Mesodermal cell (in vitro differentiated cells): ENCODE data around the gene PLEKHO1.
"Not testable (repeated sequence)": the region's sequence is repeated elsewhere in the genome, so short reads cannot be mapped to it uniquely, and the experiment has no call there.

Experiments used
- H3K27ac ChIP-seq: 2 replicates; pipeline ENCODE4 v1.7.0; 2013; ENCODE audit warnings: mild to moderate bottlenecking, low read depth, low read length, moderate library complexity; ENCODE audit not compliant: severe bottlenecking
- H3K36me3 ChIP-seq: 2 replicates; pipeline ENCODE4 v1.7.1; 2013; ENCODE audit warnings: mild to moderate bottlenecking, low read length, moderate library complexity; ENCODE audit not compliant: control insufficient read depth, insufficient read depth
- H3K4me1 ChIP-seq: one replicate; pipeline ENCODE4 v1.7.1; 2013; ENCODE audit warnings: mild to moderate bottlenecking, low read length; ENCODE audit not compliant: insufficient read depth, control insufficient read depth, poor library complexity, severe bottlenecking
- H3K4me3 ChIP-seq: 2 replicates; pipeline ENCODE4 v1.7.0; 2013; ENCODE audit warnings: low read length, control low read depth, mild to moderate bottlenecking; ENCODE audit not compliant: insufficient read depth, poor library complexity, severe bottlenecking; ENCODE audit errors: extremely low read depth
- H3K9me3 ChIP-seq: 2 replicates; pipeline ENCODE4 v1.7.1; 2013; ENCODE audit warnings: mild to moderate bottlenecking, low read length, moderate library complexity; ENCODE audit not compliant: control insufficient read depth
- WGBS, 2 experiments: methylation state at CpG; one replicate each; pipeline ENCODE4 v1.1.5; 2013; ENCODE audit warnings: missing lambda C conversion rate in 2 of 2; ENCODE audit not compliant: insufficient coverage in 2 of 2; 5-methylcytosine and 5-hydroxymethylcytosine counted together

The PLEKHO1 gene

GRCh38 chr1:150173141-150173585, 23.4 kb downstream of the PLEKHO1 start:
- Histone ChIP-seq H3K9me3 (no peaks in the 10 kb centered on the region), H3K4me1 (peaks cover 12% of the 10 kb centered on the region), H3K27ac (peak overlapping the region; percentile 48), H3K4me3 (no peak overlapping the region), H3K36me3 (no peaks in the 10 kb centered on the region)
- WGBS, 2 experiments: 63 to 66% methylated on average over 6 to 7 of the region's 7 CpGs

- H3K4me1 ChIP-seq: peaks cover 12% of the 10 kb centered on the region
- H3K36me3 ChIP-seq: no peaks in the 10 kb centered on the region
- WGBS, 2 experiments: 83% methylated on average over 1 of the region's 3 CpGs; no CpG with 5 or more reads in 1 of the 2 experiments
- H3K9me3 ChIP-seq: no peaks in the 10 kb centered on the region
- no peak overlapping the region for H3K4me3 ChIP-seq
- H3K27ac ChIP-seq: no peak overlapping the region
Observed at GRCh38 chr1:150176593-150176992, 26.9 kb downstream of the PLEKHO1 start.

- H3K27ac ChIP-seq: no peak overlapping the region
- no peaks in the 10 kb centered on the region for H3K36me3 ChIP-seq
- H3K4me3 ChIP-seq: no peak overlapping the region
Observed at GRCh38 chr1:150178548-150178947, 28.8 kb downstream of the PLEKHO1 start.

GRCh38 chr1:150179867-150180266, 30.2 kb downstream of the PLEKHO1 start:
- no peaks in the 10 kb centered on the region for H3K4me1 ChIP-seq
- H3K4me3 ChIP-seq: no peak overlapping the region
- WGBS, 2 experiments: 93 to 95% methylated on average over 7 of the region's 7 CpGs
- H3K9me3 ChIP-seq: no peaks in the 10 kb centered on the region
- H3K36me3 ChIP-seq: no peaks in the 10 kb centered on the region
- no peak overlapping the region for H3K27ac ChIP-seq

More at GRCh38 chr1:150178548-150178947, 28.8 kb downstream of the PLEKHO1 start:
- peaks cover 3% of the 10 kb centered on the region for H3K4me1 ChIP-seq
- H3K9me3 ChIP-seq: no peaks in the 10 kb centered on the region

- 64 to 81% methylated on average over 4 to 5 of the region's 5 CpGs for WGBS, 2 experiments
- no peaks in the 10 kb centered on the region for H3K4me1 ChIP-seq
- no peak overlapping the region for H3K27ac ChIP-seq
- H3K36me3 ChIP-seq: no peaks in the 10 kb centered on the region
- no peaks in the 10 kb centered on the region for H3K9me3 ChIP-seq
- H3K4me3 ChIP-seq: no peak overlapping the region
Observed at GRCh38 chr1:150180474-150180873, 30.8 kb downstream of the PLEKHO1 start.

GRCh38 chr1:150182247-150182646, 32.5 kb downstream of the PLEKHO1 start:
- Histone ChIP-seq H3K27ac (peak overlapping the region; percentile 23), H3K4me3 (no peak overlapping the region), H3K4me1 (no peaks in the 10 kb centered on the region), H3K36me3 (no peaks in the 10 kb centered on the region), H3K9me3 (no peaks in the 10 kb centered on the region)
- WGBS, 2 experiments: 90 to 93% methylated on average over 5 to 8 of the region's 11 CpGs

GRCh38 chr1:150183061-150183460, 33.3 kb downstream of the PLEKHO1 start:
- H3K4me1 ChIP-seq: no peaks in the 10 kb centered on the region
- 83 to 100% methylated on average over 2 of the region's 3 CpGs for WGBS, 2 experiments
- no peak overlapping the region for H3K27ac ChIP-seq
- H3K4me3 ChIP-seq: no peak overlapping the region
- no peaks in the 10 kb centered on the region for H3K36me3 ChIP-seq
- H3K9me3 ChIP-seq: no peaks in the 10 kb centered on the region

- no peaks in the 10 kb centered on the region for H3K9me3 ChIP-seq
- 93 to 98% methylated on average over 4 of the region's 7 CpGs for WGBS, 2 experiments
- no peaks in the 10 kb centered on the region for H3K4me1 ChIP-seq
Observed at GRCh38 chr1:150185481-150185880, 35.8 kb downstream of the PLEKHO1 start.

GRCh38 chr1:150186438-150186788, 36.7 kb downstream of the PLEKHO1 start:
- H3K27ac ChIP-seq, H3K36me3 ChIP-seq, H3K4me1 ChIP-seq, H3K4me3 ChIP-seq, H3K9me3 ChIP-seq: not testable (repeated sequence)
- WGBS, 2 experiments: 94% methylated on average over 6 to 7 of the region's 7 CpGs

More at GRCh38 chr1:150185481-150185880, 35.8 kb downstream of the PLEKHO1 start:
- no peak overlapping the region for H3K27ac ChIP-seq
- H3K4me3 ChIP-seq: no peak overlapping the region
- H3K36me3 ChIP-seq: no peaks in the 10 kb centered on the region

GRCh38 chr1:150186789-150187559, 37.3 kb downstream of the PLEKHO1 start:
- Histone ChIP-seq H3K4me1 (peaks cover under 1% of the 10 kb centered on the region), H3K27ac (peak overlapping the region; percentile 13), H3K9me3 (peaks cover 6% of the 10 kb centered on the region), H3K36me3 (no peaks in the 10 kb centered on the region), H3K4me3 (no peak overlapping the region)
- 74 to 80% methylated on average over 3 of the region's 10 CpGs for WGBS, 2 experiments

GRCh38 chr1:150187560-150187931, 37.8 kb downstream of the PLEKHO1 start:
- WGBS, 2 experiments: 67 to 80% methylated on average over 2 to 3 of the region's 3 CpGs
- H3K36me3 ChIP-seq: no peaks in the 10 kb centered on the region

More at GRCh38 chr1:150187560-150187931, 37.8 kb downstream of the PLEKHO1 start:
- peaks cover 6% of the 10 kb centered on the region for H3K4me1 ChIP-seq
- peaks cover 6% of the 10 kb centered on the region for H3K9me3 ChIP-seq
- no peak overlapping the region for H3K4me3 ChIP-seq
- H3K27ac ChIP-seq: no peak overlapping the region
